ENCODE results near the gene AQP7. TPM values are rescaled to one million over a fixed set of nuclear protein-coding genes. Genes with fewer than 3 reads are reported as not detected.
A peak's percentile ranks its signal among the peaks of the same experiment; 100 is the strongest.

AQP7 gene
- total RNA-seq, 4 donors from 2014 or later: 2.7 to 20.7 (median 9.6) TPM

GRCh38 chr9:33446240-33446945, 44.0 kb upstream of the AQP7 start:
- H3K4me3 ChIP-seq (ENCODE audit: low read depth, poor library complexity, severe bottlenecking): peak overlapping the region; percentile 50
- 45 to 54% methylated on average over 12 of the region's 12 CpGs for WGBS, 2 donors
- TF ChIP-seq POLR2A (IDR thresholded peaks at IDR 0.05): no peak
- intact Hi-C loops (cut with DNase I; ENCODE audit: low total_unique reads): no loop called here
- DNase-seq (ENCODE audit: low spot score in 2 of 2): no peak

- intact Hi-C loops (cut with DNase I; ENCODE audit: low total_unique reads): no loop called here
- peak overlapping the region; percentile 4 for H3K4me3 ChIP-seq (ENCODE audit: low read depth, poor library complexity, severe bottlenecking)
- DNase-seq (ENCODE audit: low spot score in 2 of 2): no peak
- TF ChIP-seq POLR2A (IDR thresholded peaks at IDR 0.05) (no peak), CTCF (IDR thresholded peaks at IDR 0.05) (no peak)
- WGBS, 2 donors: 45 to 62% methylated on average over 11 of the region's 11 CpGs
These were observed 43.2 kb upstream of the AQP7 start for GRCh38 chr9:33445389-33446239.

GRCh38 chr9:33443464-33444154, 41.2 kb upstream of the AQP7 start:
- H3K4me3 ChIP-seq (ENCODE audit: low read depth, poor library complexity, severe bottlenecking): no peak overlapping the region
- no peak for DNase-seq (ENCODE audit: low spot score in 2 of 2)
- 59 to 64% methylated on average over 10 of the region's 10 CpGs for WGBS, 2 donors
- intact Hi-C loops (cut with DNase I; ENCODE audit: low total_unique reads): no loop called here
- TF ChIP-seq POLR2A (IDR thresholded peaks at IDR 0.05) (no peak), CTCF (IDR thresholded peaks at IDR 0.05) (no peak)

- intact Hi-C loops (cut with DNase I; ENCODE audit: low total_unique reads): no loop called here
- WGBS, 2 donors: 37 to 71% methylated on average over 6 to 9 of the region's 9 CpGs
- H3K4me3 ChIP-seq (ENCODE audit: low read depth, poor library complexity, severe bottlenecking): no peak overlapping the region
- no peak for TF ChIP-seq POLR2A (IDR thresholded peaks at IDR 0.05)
- TF ChIP-seq CTCF (IDR thresholded peaks at IDR 0.05): no peak
- DNase-seq (ENCODE audit: low spot score in 2 of 2): no peak
These were observed 40.7 kb upstream of the AQP7 start for GRCh38 chr9:33443047-33443446.

GRCh38 chr9:33442125-33442524, 39.8 kb upstream of the AQP7 start:
- WGBS, 2 donors: 75 to 82% methylated on average over 15 of the region's 15 CpGs
- TF ChIP-seq CTCF (IDR thresholded peaks at IDR 0.05) (no peak), POLR2A (IDR thresholded peaks at IDR 0.05) (no peak)
- no peak overlapping the region for H3K4me3 ChIP-seq (ENCODE audit: low read depth, poor library complexity, severe bottlenecking)
- no peak for DNase-seq (ENCODE audit: low spot score in 2 of 2)
- intact Hi-C loops (cut with DNase I; ENCODE audit: low total_unique reads): no loop called here

GRCh38 chr9:33440609-33441008, 38.2 kb upstream of the AQP7 start:
- intact Hi-C loops (cut with DNase I; ENCODE audit: low total_unique reads): no loop called here
- H3K4me3 ChIP-seq (ENCODE audit: low read depth, poor library complexity, severe bottlenecking): no peak overlapping the region
- TF ChIP-seq POLR2A (IDR thresholded peaks at IDR 0.05): no peak
- TF ChIP-seq CTCF (IDR thresholded peaks at IDR 0.05): no peak
- no peak for DNase-seq (ENCODE audit: low spot score in 2 of 2)
- WGBS, 2 donors: 81 to 95% methylated on average over 1 of the region's 1 CpG

Data from lower leg skin (tissue), 4 donors.